ENCODE results near the gene HMGN4. TPM values are rescaled to one million over a fixed set of nuclear protein-coding genes. Genes with fewer than 3 reads are reported as not detected.
A peak's percentile ranks its signal among the peaks of the same experiment; 100 is the strongest.

HMGN4 gene
- total RNA-seq, 1 donor from 2014 or later = 58.4 TPM

DNA sequence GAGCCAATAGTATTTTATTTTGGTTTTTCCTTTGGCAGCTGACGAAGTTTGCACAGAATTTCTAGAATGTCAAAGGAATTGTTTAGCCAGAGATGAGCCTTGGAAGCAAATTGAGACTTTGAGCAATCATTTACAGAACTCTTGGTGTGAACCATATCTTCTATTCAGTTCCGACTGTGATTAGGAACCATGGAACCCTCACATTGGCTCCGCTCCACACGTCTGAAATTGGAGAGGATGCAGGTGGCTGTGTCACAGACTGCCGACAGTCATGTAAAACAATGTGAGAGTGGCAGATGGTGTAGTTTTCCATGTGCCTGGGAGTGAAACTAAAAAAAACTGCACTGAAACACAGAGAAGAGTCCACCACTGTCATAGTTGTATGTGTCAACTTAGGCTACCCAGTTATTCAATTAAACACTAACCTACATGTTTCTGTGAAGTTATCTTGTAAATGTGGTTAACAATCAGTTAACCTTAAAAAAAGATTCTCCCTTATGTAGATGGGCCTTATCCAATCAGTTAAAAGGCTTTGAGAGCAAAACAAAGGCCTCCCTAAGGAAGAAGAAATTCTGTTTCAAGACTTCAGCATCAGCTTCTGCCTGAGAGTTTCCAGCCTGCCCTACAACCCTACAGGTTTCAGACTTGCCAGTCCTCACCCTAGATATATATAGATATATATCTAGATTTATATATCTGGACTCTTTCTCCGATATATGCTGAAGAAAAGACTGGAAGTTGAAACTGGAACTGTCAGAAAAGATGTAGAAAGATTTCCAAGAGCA is 3.3 kb upstream of the HMGN4 start:
- Histone ChIP-seq H3K27me3 (no peaks in the 10 kb centered on the region), H3K9me3 (no peaks in the 10 kb centered on the region), H3K36me3 (no peaks in the 10 kb centered on the region), H3K27ac (no peak overlapping the region), H3K4me1 (peaks cover 36% of the 10 kb centered on the region), H3K4me3 (no peak overlapping the region)
- DNase-seq (ENCODE audit: extremely low spot score in 2 of 2) = no peak
- intact Hi-C loops (cut with DNase I) = loop anchor here (10.0 kb wide), 1 partner anchor 510 kb away; a partner anchor contains a TSS
- TF ChIP-seq POLR2AphosphoS5 (IDR thresholded peaks at IDR 0.05; ENCODE audit: insufficient read depth in 1 of 2, low read depth in 1 of 2) (no peak), CTCF (IDR thresholded peaks at IDR 0.05) (no peak), POLR2A (IDR thresholded peaks at IDR 0.05) (no peak)

DNA sequence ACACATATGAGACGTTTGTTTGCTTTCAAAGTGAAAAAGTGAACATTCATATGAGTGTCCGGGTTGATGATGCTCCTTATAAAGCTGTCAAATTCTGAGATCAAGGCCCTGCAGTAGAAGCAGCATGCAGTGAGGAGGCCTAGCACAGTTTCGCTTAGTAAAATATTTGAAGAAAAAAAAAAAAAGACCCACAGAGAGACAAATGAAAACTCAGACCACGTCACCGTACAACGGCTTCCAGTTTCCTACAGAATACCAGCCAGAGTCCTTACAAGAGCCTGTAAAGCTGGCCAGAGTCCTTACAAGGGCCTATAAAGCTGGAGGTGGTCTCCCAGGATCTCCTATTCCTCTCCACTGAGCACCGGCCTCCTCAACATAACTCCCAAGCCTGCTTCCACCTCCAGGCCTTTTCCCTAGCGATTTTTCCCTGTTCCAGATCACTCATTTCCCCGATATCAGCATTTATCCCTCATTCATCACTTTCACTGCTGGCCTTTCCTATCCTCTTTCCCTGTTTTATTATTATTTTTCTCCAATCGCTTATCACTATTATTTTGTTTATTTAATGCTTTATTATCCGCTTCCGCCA is 1.5 kb upstream of the HMGN4 start:
- peak overlapping the region; percentile 93 for H3K27ac ChIP-seq
- no peaks in the 10 kb centered on the region for H3K27me3 ChIP-seq
- H3K36me3 ChIP-seq = no peaks in the 10 kb centered on the region
- peak overlapping the region; percentile 71 to 74 for H3K4me3 ChIP-seq
- intact Hi-C loops (cut with DNase I) = loop anchor here (10.0 kb wide), 1 partner anchor 512 kb away; a partner anchor contains a TSS
- peaks cover 36% of the 10 kb centered on the region for H3K4me1 ChIP-seq
- no peak for DNase-seq (ENCODE audit: extremely low spot score in 2 of 2)
- TF ChIP-seq POLR2A (IDR thresholded peaks at IDR 0.05) (no peak), CTCF (IDR thresholded peaks at IDR 0.05) (no peak), POLR2AphosphoS5 (IDR thresholded peaks at IDR 0.05; ENCODE audit: insufficient read depth in 1 of 2, low read depth in 1 of 2) (no peak)
- H3K9me3 ChIP-seq = no peaks in the 10 kb centered on the region

DNA sequence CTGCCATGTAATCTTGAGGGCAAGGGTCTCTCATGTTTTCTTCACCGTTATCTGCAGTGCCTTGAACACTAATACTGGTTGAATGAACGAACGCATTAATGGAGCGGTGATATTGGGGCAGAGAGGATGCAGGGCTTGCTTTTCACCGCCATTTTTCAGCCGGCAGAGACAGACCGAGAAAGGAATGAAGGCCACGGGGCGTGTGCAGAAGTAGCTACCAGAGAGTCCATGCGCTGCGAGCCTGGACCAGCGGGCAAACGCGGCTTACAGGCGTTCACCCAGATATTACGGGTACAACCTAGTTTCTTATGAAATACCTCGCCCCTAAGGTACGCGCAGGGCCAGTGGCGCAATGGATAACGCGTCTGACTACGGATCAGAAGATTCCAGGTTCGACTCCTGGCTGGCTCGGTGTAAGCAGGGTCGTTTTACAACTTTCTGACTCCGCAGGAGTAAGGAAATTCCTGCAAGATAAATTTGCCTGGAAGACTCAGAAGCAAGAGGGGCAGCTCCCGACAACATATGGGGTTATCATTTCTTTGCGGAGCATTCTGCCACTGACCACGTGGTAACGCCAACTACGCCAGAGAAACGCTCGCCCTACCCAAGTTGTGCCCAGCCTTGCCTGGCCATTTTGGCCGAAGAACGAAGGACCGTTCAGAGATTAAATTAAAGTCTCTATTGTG is 863 bp upstream of the HMGN4 start:
- H3K36me3 ChIP-seq = no peaks in the 10 kb centered on the region
- peak overlapping the region; percentile 93 for H3K27ac ChIP-seq
- peak in 1 of 2 donors; percentile 99 for DNase-seq (ENCODE audit: extremely low spot score in 2 of 2)
- intact Hi-C loops (cut with DNase I) = loop anchor here (10.0 kb wide), 1 partner anchor 513 kb away; a partner anchor contains a TSS
- H3K9me3 ChIP-seq = no peaks in the 10 kb centered on the region
- no peaks in the 10 kb centered on the region for H3K27me3 ChIP-seq
- no peak for TF ChIP-seq CTCF (IDR thresholded peaks at IDR 0.05)
- TF ChIP-seq POLR2AphosphoS5 (IDR thresholded peaks at IDR 0.05; ENCODE audit: insufficient read depth in 1 of 2, low read depth in 1 of 2) = peak; percentile 57 to 62
- no peak for TF ChIP-seq POLR2A (IDR thresholded peaks at IDR 0.05)
- peaks cover 36% of the 10 kb centered on the region for H3K4me1 ChIP-seq
- peak overlapping the region; percentile 71 to 74 for H3K4me3 ChIP-seq

DNA sequence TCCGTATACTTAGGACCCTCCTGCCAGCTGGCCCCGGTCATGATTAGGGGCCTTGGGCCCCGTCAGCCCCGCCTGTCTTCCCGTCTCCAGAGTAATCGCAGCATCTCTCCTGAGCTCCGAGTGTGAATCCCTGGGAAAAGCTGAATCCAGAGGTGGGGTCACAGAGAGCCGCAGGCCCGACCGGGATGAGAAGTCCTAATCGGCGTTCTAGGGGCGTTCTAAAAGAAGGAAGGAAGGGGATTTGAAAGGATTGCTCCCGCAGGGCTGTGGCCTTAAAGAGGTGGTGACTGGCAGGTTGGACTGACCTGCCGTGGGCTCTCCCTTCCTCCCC is 371 bp downstream of the HMGN4 start:
- TF ChIP-seq POLR2AphosphoS5 (IDR thresholded peaks at IDR 0.05; ENCODE audit: insufficient read depth in 1 of 2, low read depth in 1 of 2) = no peak
- no peak for TF ChIP-seq CTCF (IDR thresholded peaks at IDR 0.05)
- no peak for TF ChIP-seq POLR2A (IDR thresholded peaks at IDR 0.05)
- DNase-seq (ENCODE audit: extremely low spot score in 2 of 2) = no peak
- H3K27ac ChIP-seq = peak overlapping the region; percentile 93
- peak overlapping the region; percentile 71 to 74 for H3K4me3 ChIP-seq
- no peaks in the 10 kb centered on the region for H3K9me3 ChIP-seq
- H3K36me3 ChIP-seq = no peaks in the 10 kb centered on the region
- H3K27me3 ChIP-seq = no peaks in the 10 kb centered on the region
- peaks cover 32% of the 10 kb centered on the region for H3K4me1 ChIP-seq
- intact Hi-C loops (cut with DNase I) = loop anchor here (10.0 kb wide), 1 partner anchor 514 kb away; a partner anchor contains a TSS

All from vagina (tissue), 2 donors.